ENCODE data around the gene ERBB4. TPM values are rescaled to one million over a fixed set of nuclear protein-coding genes. Genes with fewer than 3 reads are reported as not detected.

Gene ERBB4
- total RNA-seq, 1 donor from 2014 or later = 1.2 TPM

- Histone ChIP-seq H2AFZ (ENCODE audit: low read depth, low read length) (no peak overlapping the region), H3K4me1 (ENCODE audit: insufficient read depth, low read length) (no peaks in the 10 kb centered on the region), H3K36me3 (ENCODE audit: insufficient read depth, low read length) (no peaks in the 10 kb centered on the region), H3K4me2 (ENCODE audit: low read length) (no peak overlapping the region), H3K79me2 (ENCODE audit: insufficient read depth, low read length) (no peaks in the 10 kb centered on the region), H3K27ac (ENCODE audit: low read depth, low read length) (no peak overlapping the region), H4K20me1 (ENCODE audit: insufficient read depth, low read length) (no peaks in the 10 kb centered on the region), H3K27me3 (ENCODE audit: insufficient read depth, low read length) (no peaks in the 10 kb centered on the region), H3K9ac (ENCODE audit: low read length) (no peak overlapping the region), H3K4me3 (ENCODE audit: insufficient read depth, low read depth, low read length) (no peak overlapping the region), H3K9me3 (ENCODE audit: insufficient read depth, low read depth, low read length) (no peaks in the 10 kb centered on the region)
- Mint-ChIP-seq H3K36me3 (ENCODE audit: low read depth, unreplicated experiment) (no peaks in the 10 kb centered on the region), H3K27ac (ENCODE audit: unreplicated experiment) (no peak overlapping the region), H3K4me3 (ENCODE audit: unreplicated experiment) (no peak overlapping the region), H3K4me1 (ENCODE audit: low read depth, unreplicated experiment) (peaks cover 4% of the 10 kb centered on the region), H3K9me3 (ENCODE audit: unreplicated experiment) (peaks cover 6% of the 10 kb centered on the region), H3K27me3 (ENCODE audit: low read depth, unreplicated experiment) (no peaks in the 10 kb centered on the region)
- FAIRE-seq (no peak), DNase-seq (ENCODE audit: low read depth) (no peak)
- no peak for TF ChIP-seq EZH2 (IDR thresholded peaks at IDR 0.05; ENCODE audit: insufficient read depth, low read length)
- TF ChIP-seq CTCF (IDR thresholded peaks at IDR 0.05; ENCODE audit: insufficient read depth, low read depth, low read length) = no peak
Observed at GRCh38 chr2:212007972-212008371, 530.6 kb downstream of the ERBB4 start.

GRCh38 chr2:212005085-212005671, 533.4 kb downstream of the ERBB4 start:
- Histone ChIP-seq H3K27ac (ENCODE audit: low read depth, low read length) (no peak overlapping the region), H3K27me3 (ENCODE audit: insufficient read depth, low read length) (no peaks in the 10 kb centered on the region), H3K36me3 (ENCODE audit: insufficient read depth, low read length) (no peaks in the 10 kb centered on the region), H2AFZ (ENCODE audit: low read depth, low read length) (no peak overlapping the region), H4K20me1 (ENCODE audit: insufficient read depth, low read length) (no peaks in the 10 kb centered on the region), H3K79me2 (ENCODE audit: insufficient read depth, low read length) (no peaks in the 10 kb centered on the region), H3K4me3 (ENCODE audit: insufficient read depth, low read depth, low read length) (no peak overlapping the region), H3K4me2 (ENCODE audit: low read length) (no peak overlapping the region), H3K4me1 (ENCODE audit: insufficient read depth, low read length) (no peaks in the 10 kb centered on the region), H3K9me3 (ENCODE audit: insufficient read depth, low read depth, low read length) (no peaks in the 10 kb centered on the region), H3K9ac (ENCODE audit: low read length) (no peak overlapping the region)
- TF ChIP-seq EZH2 (IDR thresholded peaks at IDR 0.05; ENCODE audit: insufficient read depth, low read length) = no peak
- TF ChIP-seq CTCF (IDR thresholded peaks at IDR 0.05; ENCODE audit: insufficient read depth, low read depth, low read length) = peak; percentile 53
- no peaks in the 10 kb centered on the region for H3K27me3 Mint-ChIP-seq (ENCODE audit: low read depth, unreplicated experiment)
- no peak overlapping the region for H3K27ac Mint-ChIP-seq (ENCODE audit: unreplicated experiment)
- peaks cover 5% of the 10 kb centered on the region for H3K9me3 Mint-ChIP-seq (ENCODE audit: unreplicated experiment)
- FAIRE-seq (no peak), DNase-seq (ENCODE audit: low read depth) (peak; percentile 5)
- no peak overlapping the region for H3K4me3 Mint-ChIP-seq (ENCODE audit: unreplicated experiment)
- H3K4me1 Mint-ChIP-seq (ENCODE audit: low read depth, unreplicated experiment) = no peaks in the 10 kb centered on the region
- no peaks in the 10 kb centered on the region for H3K36me3 Mint-ChIP-seq (ENCODE audit: low read depth, unreplicated experiment)

- DNase-seq (ENCODE audit: low read depth) = no peak
- Histone ChIP-seq H3K4me3 (ENCODE audit: insufficient read depth, low read depth, low read length) (no peak overlapping the region), H3K27me3 (ENCODE audit: insufficient read depth, low read length) (no peaks in the 10 kb centered on the region), H3K4me1 (ENCODE audit: insufficient read depth, low read length) (no peaks in the 10 kb centered on the region), H3K4me2 (ENCODE audit: low read length) (no peak overlapping the region), H3K27ac (ENCODE audit: low read depth, low read length) (no peak overlapping the region), H3K36me3 (ENCODE audit: insufficient read depth, low read length) (no peaks in the 10 kb centered on the region), H4K20me1 (ENCODE audit: insufficient read depth, low read length) (no peaks in the 10 kb centered on the region), H3K79me2 (ENCODE audit: insufficient read depth, low read length) (no peaks in the 10 kb centered on the region), H3K9ac (ENCODE audit: low read length) (no peak overlapping the region), H3K9me3 (ENCODE audit: insufficient read depth, low read depth, low read length) (no peaks in the 10 kb centered on the region), H2AFZ (ENCODE audit: low read depth, low read length) (no peak overlapping the region)
- Mint-ChIP-seq H3K36me3 (ENCODE audit: low read depth, unreplicated experiment) (no peaks in the 10 kb centered on the region), H3K4me3 (ENCODE audit: unreplicated experiment) (no peak overlapping the region), H3K27ac (ENCODE audit: unreplicated experiment) (no peak overlapping the region), H3K9me3 (ENCODE audit: unreplicated experiment) (no peaks in the 10 kb centered on the region), H3K27me3 (ENCODE audit: low read depth, unreplicated experiment) (no peaks in the 10 kb centered on the region), H3K4me1 (ENCODE audit: low read depth, unreplicated experiment) (no peaks in the 10 kb centered on the region)
- no peak for TF ChIP-seq CTCF (IDR thresholded peaks at IDR 0.05; ENCODE audit: insufficient read depth, low read depth, low read length)
- no peak for TF ChIP-seq EZH2 (IDR thresholded peaks at IDR 0.05; ENCODE audit: insufficient read depth, low read length)
- no peak for FAIRE-seq
Observed at GRCh38 chr2:212001325-212001724, 537.3 kb downstream of the ERBB4 start.

Data from astrocyte (in vitro differentiated cells and primary cell).